Gastrocnemius medialis (tissue), 4 donors: ENCODE results near the gene KDM4C.

Experiments used
- POLR2A ChIP-seq, 2 donors: fragments of 450-650 bp; IDR thresholded peaks; one replicate each; pipeline ENCODE4 v1.6.1; 2017; ENCODE audit warnings: antibody characterized with exemption in 2 of 2, mild to moderate bottlenecking in 2 of 2, moderate library complexity in 2 of 2
- TF ChIP-seq, protein P1 (sequence below), 5 experiments: fragments of 450-650 bp in 3 of 5; fragments of 200-600 bp in 2 of 5; sonication (generic) in 2 of 5; IDR thresholded peaks in 4 of 5; conservative IDR thresholded peaks in 1 of 5; 1 replicate in 4 of 5; 2 replicates in 1 of 5; pipeline ENCODE4 v1.5.1; 2016 to 2019; ENCODE audit warnings: antibody characterized with exemption in 5 of 5, mild to moderate bottlenecking in 3 of 5, moderate library complexity in 3 of 5

DNA sequence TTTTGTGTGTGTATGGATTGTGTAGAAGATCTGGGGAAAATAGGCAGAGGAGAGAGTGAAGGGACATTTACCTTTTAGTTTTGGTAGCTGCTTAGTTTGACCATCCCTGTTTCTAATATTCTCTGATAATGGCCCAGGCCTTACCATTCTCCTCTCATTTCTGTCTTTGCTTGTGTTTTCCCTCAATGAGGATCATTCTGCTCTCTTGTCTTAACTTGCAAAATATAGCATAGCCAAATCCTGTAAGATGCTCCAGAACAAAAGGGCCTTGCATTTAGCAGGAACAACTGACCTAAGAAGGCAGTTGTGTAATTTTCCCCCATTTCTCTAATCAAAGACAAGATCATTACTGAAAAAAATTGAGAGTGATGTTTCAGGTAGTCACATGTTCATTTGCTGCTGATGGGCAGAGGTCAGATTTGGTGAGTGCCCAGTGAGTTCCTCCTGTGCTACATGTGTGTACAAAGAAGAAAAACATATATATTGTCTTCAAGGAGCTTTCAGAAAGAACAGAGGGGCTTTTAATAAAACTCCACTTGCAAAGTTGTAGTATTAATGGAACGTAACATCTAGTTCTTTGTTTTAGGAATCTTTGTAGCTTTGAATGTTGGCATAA is 139.5 kb downstream of the KDM4C start:
- TF ChIP-seq, protein P1, sequence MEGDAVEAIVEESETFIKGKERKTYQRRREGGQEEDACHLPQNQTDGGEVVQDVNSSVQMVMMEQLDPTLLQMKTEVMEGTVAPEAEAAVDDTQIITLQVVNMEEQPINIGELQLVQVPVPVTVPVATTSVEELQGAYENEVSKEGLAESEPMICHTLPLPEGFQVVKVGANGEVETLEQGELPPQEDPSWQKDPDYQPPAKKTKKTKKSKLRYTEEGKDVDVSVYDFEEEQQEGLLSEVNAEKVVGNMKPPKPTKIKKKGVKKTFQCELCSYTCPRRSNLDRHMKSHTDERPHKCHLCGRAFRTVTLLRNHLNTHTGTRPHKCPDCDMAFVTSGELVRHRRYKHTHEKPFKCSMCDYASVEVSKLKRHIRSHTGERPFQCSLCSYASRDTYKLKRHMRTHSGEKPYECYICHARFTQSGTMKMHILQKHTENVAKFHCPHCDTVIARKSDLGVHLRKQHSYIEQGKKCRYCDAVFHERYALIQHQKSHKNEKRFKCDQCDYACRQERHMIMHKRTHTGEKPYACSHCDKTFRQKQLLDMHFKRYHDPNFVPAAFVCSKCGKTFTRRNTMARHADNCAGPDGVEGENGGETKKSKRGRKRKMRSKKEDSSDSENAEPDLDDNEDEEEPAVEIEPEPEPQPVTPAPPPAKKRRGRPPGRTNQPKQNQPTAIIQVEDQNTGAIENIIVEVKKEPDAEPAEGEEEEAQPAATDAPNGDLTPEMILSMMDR (IDR thresholded peaks at IDR 0.05 in 4 of 5, conservative IDR thresholded peaks at IDR 0.05 in 1 of 5) = no peak
- no peak for TF ChIP-seq POLR2A (IDR thresholded peaks at IDR 0.05)
